DND-41 (cell line): ENCODE data around the gene CHRNB2.

Experiments used
- ATAC-seq: fragments of 200-7000 bp; cut with Tn5 transposase; 3 replicates; pipeline ENCODE4 v1.9.1; 2021; ENCODE audit warnings: low read depth; ENCODE audit not compliant: insufficient read depth
- DNase-seq: peaks from one replicate; pipeline ENCODE4 v3.0.0-alpha.2; 2020
- H2AFZ ChIP-seq: 2 replicates; pipeline ENCODE4 v1.6.0; 2012; ENCODE audit warnings: low read depth, low read length
- H3K27ac ChIP-seq: 2 replicates; pipeline ENCODE4 v1.5.1; 2012; ENCODE audit warnings: low read length, inconsistent platforms
- H3K27me3 ChIP-seq: fragments of 200-600 bp; sonication (generic); 2 replicates; pipeline ENCODE4 v1.6.0; 2012; ENCODE audit warnings: low read length, mild to moderate bottlenecking, inconsistent platforms; ENCODE audit not compliant: insufficient read depth, poor library complexity
- H3K36me3 ChIP-seq: 2 replicates; pipeline ENCODE4 v1.5.1; 2012; ENCODE audit warnings: low read length, inconsistent platforms; ENCODE audit not compliant: insufficient read depth
- H3K4me1 ChIP-seq: 2 replicates; pipeline ENCODE4 v1.5.1; 2012; ENCODE audit warnings: mild to moderate bottlenecking, low read length; ENCODE audit not compliant: insufficient read depth
- H3K4me2 ChIP-seq: 2 replicates; pipeline ENCODE4 v1.6.0; 2012; ENCODE audit warnings: mild to moderate bottlenecking, moderate library complexity, low read length, inconsistent platforms; ENCODE audit not compliant: insufficient read depth
- H3K4me3 ChIP-seq, 2 experiments: fragments of 200-600 bp in 1 of 2; shearing (Covaris generic) in 1 of 2; 2 replicates each; pipeline ENCODE4 v1.5.1; 2012 to 2016; ENCODE audit warnings: inconsistent platforms in 2 of 2, low read length in 2 of 2, mild to moderate bottlenecking in 2 of 2, low read depth in 1 of 2, moderate library complexity in 1 of 2
- H3K79me2 ChIP-seq: 2 replicates; pipeline ENCODE4 v1.6.0; 2012; ENCODE audit warnings: low read length, inconsistent platforms; ENCODE audit not compliant: insufficient read depth
- H3K9ac ChIP-seq: 2 replicates; pipeline ENCODE4 v1.6.0; 2012; ENCODE audit warnings: low read depth, mild to moderate bottlenecking, inconsistent platforms, low read length, moderate library complexity
- H3K9me3 ChIP-seq: 2 replicates; pipeline ENCODE4 v1.5.1; 2012; ENCODE audit warnings: low read length, moderate library complexity, mild to moderate bottlenecking, inconsistent platforms; ENCODE audit not compliant: insufficient read depth, severe bottlenecking
- H4K20me1 ChIP-seq: 2 replicates; pipeline ENCODE4 v1.6.0; 2012; ENCODE audit warnings: low read length; ENCODE audit not compliant: insufficient read depth
- CTCF ChIP-seq: IDR thresholded peaks from 2 replicates; pipeline ENCODE4 v1.5.1; 2012; ENCODE audit warnings: borderline replicate concordance, low read length, moderate library complexity, mild to moderate bottlenecking; ENCODE audit not compliant: poor library complexity, severe bottlenecking; ENCODE audit errors: extremely low read depth
- EZH2 ChIP-seq: IDR thresholded peaks from 3 replicates; pipeline ENCODE4 v1.6.1; 2012; ENCODE audit warnings: borderline replicate concordance, low read depth, mild to moderate bottlenecking, moderate library complexity, low read length, inconsistent platforms; ENCODE audit not compliant: severe bottlenecking

Gene CHRNB2

GRCh38 chr1:154586641-154587040 is 19.1 kb downstream of the CHRNB2 start:
- H4K20me1 ChIP-seq: peaks cover 48% of the 10 kb centered on the region
- H3K4me3 ChIP-seq: no peak overlapping the region
- no peak overlapping the region for H3K9ac ChIP-seq
- no peaks in the 10 kb centered on the region for H3K4me1 ChIP-seq
- ATAC-seq: no peak
- TF ChIP-seq CTCF (no peak), EZH2 (no peak)
- H3K79me2 ChIP-seq: no peaks in the 10 kb centered on the region
- no peaks in the 10 kb centered on the region for H3K9me3 ChIP-seq
- no peak overlapping the region for H3K4me2 ChIP-seq
- H3K27me3 ChIP-seq: no peaks in the 10 kb centered on the region
- peaks cover 100% of the 10 kb centered on the region for H3K36me3 ChIP-seq
- no peak overlapping the region for H3K27ac ChIP-seq
- no peak for DNase-seq
- H2AFZ ChIP-seq: no peak overlapping the region

- no peak overlapping the region for H3K9ac ChIP-seq
- H3K4me2 ChIP-seq: no peak overlapping the region
- H3K79me2 ChIP-seq: no peaks in the 10 kb centered on the region
- peaks cover 35% of the 10 kb centered on the region for H4K20me1 ChIP-seq
- peaks cover 98% of the 10 kb centered on the region for H3K36me3 ChIP-seq
- H3K27ac ChIP-seq: no peak overlapping the region
- TF ChIP-seq EZH2 (no peak), CTCF (no peak)
- no peaks in the 10 kb centered on the region for H3K9me3 ChIP-seq
- no peak overlapping the region for H3K4me3 ChIP-seq
- H2AFZ ChIP-seq: no peak overlapping the region
- H3K4me1 ChIP-seq: no peaks in the 10 kb centered on the region
- H3K27me3 ChIP-seq: no peaks in the 10 kb centered on the region
- ATAC-seq (no peak), DNase-seq (no peak)
These were observed 22.2 kb downstream of the CHRNB2 start for GRCh38 chr1:154589780-154590179.

- Histone ChIP-seq H3K9me3 (no peaks in the 10 kb centered on the region), H3K27me3 (no peaks in the 10 kb centered on the region), H3K9ac (no peak overlapping the region), H3K36me3 (peaks cover 96% of the 10 kb centered on the region), H3K4me3 (no peak overlapping the region), H3K4me1 (no peaks in the 10 kb centered on the region), H3K79me2 (no peaks in the 10 kb centered on the region), H4K20me1 (peaks cover 27% of the 10 kb centered on the region), H3K4me2 (no peak overlapping the region), H3K27ac (no peak overlapping the region), H2AFZ (no peak overlapping the region)
- no peak for TF ChIP-seq CTCF
- TF ChIP-seq EZH2: no peak
- DNase-seq (no peak), ATAC-seq (no peak)
These were observed 23.2 kb downstream of the CHRNB2 start for GRCh38 chr1:154590756-154591155.

- ATAC-seq (no peak), DNase-seq (no peak)
- H3K27me3 ChIP-seq: no peaks in the 10 kb centered on the region
- H3K27ac ChIP-seq: no peak overlapping the region
- H3K79me2 ChIP-seq: no peaks in the 10 kb centered on the region
- H3K36me3 ChIP-seq: peaks cover 96% of the 10 kb centered on the region
- no peaks in the 10 kb centered on the region for H3K9me3 ChIP-seq
- no peaks in the 10 kb centered on the region for H3K4me1 ChIP-seq
- peaks cover 27% of the 10 kb centered on the region; the same call in 1 of the 2 replicates for H4K20me1 ChIP-seq
- no peak overlapping the region for H3K4me2 ChIP-seq
- H3K4me3 ChIP-seq: no peak overlapping the region
- H2AFZ ChIP-seq: no peak overlapping the region
- TF ChIP-seq CTCF: no peak
- no peak overlapping the region for H3K9ac ChIP-seq
These were observed 23.6 kb downstream of the CHRNB2 start for GRCh38 chr1:154591206-154591605.
